ENCODE measurements around the gene FSD2.
"Not testable (repeated sequence)": the region's sequence is repeated elsewhere in the genome, so short reads cannot be mapped to it uniquely, and the experiment has no call there.

The FSD2 gene

GRCh38 chr15:82726816-82727215 lies 79.1 kb downstream of the FSD2 start:
- DNase-seq: no peak

GRCh38 chr15:82715003-82715402 lies 90.9 kb downstream of the FSD2 start:
- DNase-seq: no peak

GRCh38 chr15:82714016-82714415 lies 91.9 kb downstream of the FSD2 start:
- DNase-seq: no peak

DNA sequence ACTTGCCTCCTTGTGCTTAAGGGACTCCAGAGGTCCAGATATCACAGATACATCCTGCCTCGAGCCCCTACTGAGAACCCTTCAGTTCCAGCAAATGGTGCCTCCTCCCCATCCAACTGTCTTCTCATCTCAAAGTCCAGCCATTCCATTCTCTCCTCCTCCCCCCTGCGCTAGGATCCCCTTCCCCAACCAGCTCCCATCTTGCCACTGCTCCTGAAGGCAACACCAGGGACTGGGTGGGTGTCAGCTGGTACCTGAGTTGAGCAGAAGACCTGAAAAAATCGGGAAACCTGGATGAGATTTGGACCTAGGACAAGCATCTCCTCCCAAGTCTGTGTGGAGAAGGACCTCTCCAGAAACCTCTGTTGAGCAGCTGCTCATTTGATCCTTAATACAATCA lies 93.8 kb downstream of the FSD2 start:
- DNase-seq: no peak

DNA sequence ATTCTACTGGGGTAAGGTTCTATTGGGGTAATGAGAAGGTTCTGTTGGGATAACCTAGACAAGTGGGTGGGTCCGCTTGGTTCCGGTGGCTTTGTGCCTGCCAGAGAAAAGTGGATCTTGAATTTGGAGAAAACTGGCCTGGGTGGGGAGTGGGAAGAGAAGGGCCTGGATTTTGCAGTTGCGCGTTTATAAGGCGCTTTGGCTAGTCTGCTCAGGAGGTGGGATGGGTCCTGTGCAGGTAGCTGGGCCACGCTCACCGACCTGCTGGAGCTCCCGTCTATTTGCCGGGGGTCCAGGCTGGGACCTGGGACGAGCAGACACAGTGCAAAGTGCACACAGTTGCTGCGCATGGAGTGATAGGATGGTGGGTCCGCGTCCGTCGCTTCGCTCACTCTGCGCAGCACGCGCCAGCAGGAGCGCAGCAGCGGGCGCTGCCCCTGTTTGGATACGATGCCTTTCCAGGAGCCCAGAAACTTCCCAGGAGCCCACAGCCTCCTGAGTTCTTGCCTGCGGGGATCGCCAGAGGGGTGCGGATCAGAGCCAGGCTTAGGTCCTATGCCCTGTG lies 94.9 kb downstream of the FSD2 start:
- no peak for DNase-seq

- DNase-seq: no peak
Measured at GRCh38 chr15:82710208-82710555, 95.7 kb downstream of the FSD2 start.

DNA sequence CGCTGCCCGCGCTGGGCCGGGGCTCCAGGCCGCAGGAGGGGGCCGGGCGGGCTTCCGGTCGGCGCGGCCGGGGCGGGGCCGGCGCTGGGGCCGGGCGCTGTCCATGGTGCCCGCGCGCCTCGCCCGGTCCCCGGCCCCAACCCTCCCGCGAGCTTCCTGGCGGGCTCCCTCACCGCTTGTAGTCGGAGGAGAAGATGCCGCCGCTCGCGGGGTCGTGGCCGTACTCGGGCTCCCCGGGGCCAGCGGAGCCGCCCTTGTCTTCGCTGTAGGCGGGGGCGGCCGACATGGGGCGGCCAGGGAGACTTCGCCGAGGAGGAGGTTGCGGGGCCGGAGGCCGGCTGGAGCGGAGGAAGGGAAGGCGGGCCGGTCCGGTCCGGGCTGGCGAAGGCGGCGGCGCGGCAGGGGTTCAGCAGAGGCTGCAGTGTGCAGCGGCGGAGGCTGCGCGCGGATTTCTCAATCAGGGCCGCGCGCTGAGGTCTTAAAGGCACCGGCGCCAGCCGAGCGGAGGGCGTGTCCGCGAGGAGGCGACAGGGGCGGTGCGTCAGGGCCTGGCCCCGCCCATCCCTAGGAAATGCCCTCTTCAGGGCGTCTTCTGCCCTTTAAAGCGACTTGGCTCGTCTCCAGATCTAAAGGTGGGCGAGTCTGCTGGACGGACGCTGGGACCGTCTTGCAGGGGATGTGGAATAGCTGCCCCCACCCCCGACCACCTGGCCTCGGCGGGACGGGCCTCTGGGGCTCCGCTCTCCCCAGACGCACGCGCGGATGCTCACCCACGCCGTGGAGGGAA lies 96.3 kb downstream of the FSD2 start, which contains the start of gene AP3B2:
Gene AP3B2 (minus strand): TSS at position 455 of the 787 bp plus-strand sequence. CDS start 169 bp downstream, at position 286.
- DNase-seq: peak; percentile 71

DNA sequence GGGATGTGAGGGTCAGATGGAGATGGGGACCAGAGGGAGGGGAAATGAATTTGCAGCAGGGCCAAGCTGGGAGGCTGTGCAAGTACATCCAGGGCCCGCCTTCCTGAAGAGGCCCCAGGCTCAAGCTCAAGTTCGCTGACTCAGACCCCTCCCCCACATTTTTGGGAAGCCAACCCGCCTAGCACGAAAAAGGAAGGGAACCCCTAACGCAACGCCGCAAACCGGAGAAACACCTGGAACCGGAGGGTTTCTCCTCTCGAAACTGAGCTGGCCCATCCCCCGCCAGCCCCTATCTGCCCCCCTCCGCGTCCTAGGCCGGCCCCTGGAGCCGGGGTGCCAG lies 96.8 kb downstream of the FSD2 start:
- peak; percentile 34 for DNase-seq

- not testable (repeated sequence) for DNase-seq
Measured at GRCh38 chr15:82705856-82706255, 100.0 kb downstream of the FSD2 start.

Measured in fibroblast of skin of right biceps (primary cell).